Colonic mucosa (tissue), 4 donors: ENCODE results near the gene PANX2. TPM values are rescaled to one million over a fixed set of nuclear protein-coding genes. Genes with fewer than 3 reads are reported as not detected.

ENCODE experiments used
- DNase-seq: peaks from one replicate; pipeline ENCODE4 v3.0.0-alpha.2; 2020
- H3K27ac ChIP-seq: fragments of 200-600 bp; one replicate; pipeline ENCODE4 v1.8.0; 2021
- H3K27me3 ChIP-seq: fragments of 200-600 bp; one replicate; pipeline ENCODE4 v1.8.0; 2021
- H3K36me3 ChIP-seq: fragments of 200-600 bp; one replicate; pipeline ENCODE4 v1.8.0; 2021
- H3K4me1 ChIP-seq: fragments of 200-600 bp; one replicate; pipeline ENCODE4 v1.8.0; 2021; ENCODE audit warnings: mild to moderate bottlenecking
- H3K4me3 ChIP-seq: fragments of 200-600 bp; one replicate; pipeline ENCODE4 v1.8.0; 2021
- H3K9ac ChIP-seq, 2 donors: one replicate each; pipeline ENCODE4 v1.7.0; 2013; ENCODE audit warnings: control low read depth in 2 of 2, low read depth in 2 of 2, low read length in 2 of 2
- H3K9me3 ChIP-seq: fragments of 200-600 bp; one replicate; pipeline ENCODE4 v1.8.0; 2021
- intact Hi-C: fragments of 100-400 bp; cut with DNase I; formaldehyde crosslinking; loops from one replicate; pipeline ENCODE4 v1.14.1; 2022
- total RNA-seq, 2 donors: library from RNA; stranded (reverse); fragmentation: NEBNext Ultra II Directional in 1 of 2; extraction: Animal tissue kit (Norgen Biotek cat#: 25700) in 1 of 2; gene quantifications; one replicate each; pipeline ENCODE4 v1.2.1, GENCODE V29; 2021
- TF ChIP-seq, protein P1 (sequence below): fragments of 200-600 bp; IDR thresholded peaks from one replicate; pipeline ENCODE4 v1.8.0; 2022; ENCODE audit warnings: antibody characterized with exemption, mild to moderate bottlenecking
- donor health status: healthy.
- donor health status: DM: no; HTN: no; CAD: no.
- donor health status: DM: no; HTN: no; CAD: no.

Gene PANX2
- total RNA-seq, 2 donors from 2014 or later: not detected

DNA sequence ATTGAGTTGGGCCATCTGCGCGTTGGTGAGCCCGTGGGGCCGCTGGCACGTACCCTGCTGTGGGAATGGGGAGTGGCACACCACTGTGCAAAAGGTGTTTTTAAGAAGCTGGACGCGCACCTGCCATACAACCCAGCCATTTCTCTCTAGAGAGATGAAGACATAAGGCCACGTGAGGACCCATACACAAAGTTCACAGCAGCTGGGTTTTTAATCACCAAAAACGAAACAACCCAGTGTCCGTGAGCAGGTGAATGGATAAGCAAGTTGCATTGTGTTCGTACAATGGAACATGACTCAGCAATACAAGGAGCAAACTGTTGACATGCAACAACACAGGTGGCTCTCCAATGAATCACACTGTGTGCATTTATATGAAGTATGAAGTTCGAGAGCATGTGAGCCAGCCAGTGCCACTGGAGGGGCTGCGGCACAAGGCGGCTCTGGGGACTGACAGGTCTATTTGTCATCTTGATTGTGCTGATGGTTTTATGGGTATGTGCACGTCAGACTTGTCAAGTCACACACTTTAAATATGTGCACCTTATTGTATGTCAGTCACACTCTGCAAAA, 30.6 kb upstream of the PANX2 start:
- no peak for DNase-seq
- Histone ChIP-seq H3K9ac (no peak overlapping the region), H3K27ac (no peak overlapping the region), H3K4me1 (no peaks in the 10 kb centered on the region), H3K27me3 (no peaks in the 10 kb centered on the region), H3K36me3 (no peaks in the 10 kb centered on the region), H3K9me3 (no peaks in the 10 kb centered on the region), H3K4me3 (no peak overlapping the region)
- TF ChIP-seq, protein P1, sequence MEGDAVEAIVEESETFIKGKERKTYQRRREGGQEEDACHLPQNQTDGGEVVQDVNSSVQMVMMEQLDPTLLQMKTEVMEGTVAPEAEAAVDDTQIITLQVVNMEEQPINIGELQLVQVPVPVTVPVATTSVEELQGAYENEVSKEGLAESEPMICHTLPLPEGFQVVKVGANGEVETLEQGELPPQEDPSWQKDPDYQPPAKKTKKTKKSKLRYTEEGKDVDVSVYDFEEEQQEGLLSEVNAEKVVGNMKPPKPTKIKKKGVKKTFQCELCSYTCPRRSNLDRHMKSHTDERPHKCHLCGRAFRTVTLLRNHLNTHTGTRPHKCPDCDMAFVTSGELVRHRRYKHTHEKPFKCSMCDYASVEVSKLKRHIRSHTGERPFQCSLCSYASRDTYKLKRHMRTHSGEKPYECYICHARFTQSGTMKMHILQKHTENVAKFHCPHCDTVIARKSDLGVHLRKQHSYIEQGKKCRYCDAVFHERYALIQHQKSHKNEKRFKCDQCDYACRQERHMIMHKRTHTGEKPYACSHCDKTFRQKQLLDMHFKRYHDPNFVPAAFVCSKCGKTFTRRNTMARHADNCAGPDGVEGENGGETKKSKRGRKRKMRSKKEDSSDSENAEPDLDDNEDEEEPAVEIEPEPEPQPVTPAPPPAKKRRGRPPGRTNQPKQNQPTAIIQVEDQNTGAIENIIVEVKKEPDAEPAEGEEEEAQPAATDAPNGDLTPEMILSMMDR: no peak
- intact Hi-C loops: loop anchor here (10.0 kb wide), 1 partner anchor 215 kb away; no protein-coding TSS in a partner anchor

GRCh38 chr22:50140615-50141014, 29.9 kb upstream of the PANX2 start:
- TF ChIP-seq, protein P1: no peak
- DNase-seq: no peak
- intact Hi-C loops: loop anchor here (10.0 kb wide), 1 partner anchor 216 kb away; no protein-coding TSS in a partner anchor

DNA sequence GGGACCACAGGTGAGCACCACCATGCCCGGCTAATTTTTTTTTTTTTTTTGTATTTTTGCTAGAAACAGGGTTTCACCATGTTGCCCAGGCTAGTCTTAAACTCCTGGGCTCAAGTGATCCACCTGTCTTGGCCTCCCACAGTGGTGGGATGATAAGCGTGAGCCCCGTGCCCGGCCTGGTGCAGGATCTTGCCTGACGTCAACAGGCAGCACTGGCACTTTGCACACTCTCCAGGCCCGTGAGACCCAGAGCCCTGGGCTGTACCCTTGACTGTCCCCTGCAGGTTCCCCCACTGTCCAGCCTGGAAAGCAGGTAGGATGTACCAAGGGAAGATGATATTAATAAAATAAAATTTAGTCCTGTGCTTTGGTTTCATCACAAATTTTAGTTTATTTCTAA, 29.1 kb upstream of the PANX2 start:
- intact Hi-C loops: loop anchor here (10.0 kb wide), 1 partner anchor 217 kb away; no protein-coding TSS in a partner anchor
- H3K9me3 ChIP-seq: no peaks in the 10 kb centered on the region
- H3K4me3 ChIP-seq: no peak overlapping the region
- H3K27ac ChIP-seq: no peak overlapping the region
- TF ChIP-seq, protein P1: no peak
- no peak for DNase-seq
- H3K4me1 ChIP-seq: no peaks in the 10 kb centered on the region
- no peaks in the 10 kb centered on the region for H3K27me3 ChIP-seq
- no peak overlapping the region for H3K9ac ChIP-seq
- no peaks in the 10 kb centered on the region for H3K36me3 ChIP-seq

More at GRCh38 chr22:50140615-50141014, 29.9 kb upstream of the PANX2 start:
- no peaks in the 10 kb centered on the region for H3K4me1 ChIP-seq
- H3K9me3 ChIP-seq: no peaks in the 10 kb centered on the region
- no peak overlapping the region for H3K9ac ChIP-seq
- H3K27me3 ChIP-seq: no peaks in the 10 kb centered on the region
- H3K27ac ChIP-seq: no peak overlapping the region
- no peaks in the 10 kb centered on the region for H3K36me3 ChIP-seq
- no peak overlapping the region for H3K4me3 ChIP-seq

GRCh38 chr22:50141891-50142363, 28.6 kb upstream of the PANX2 start:
- Histone ChIP-seq H3K36me3 (no peaks in the 10 kb centered on the region), H3K9me3 (no peaks in the 10 kb centered on the region), H3K4me3 (no peak overlapping the region), H3K4me1 (no peaks in the 10 kb centered on the region), H3K9ac (no peak overlapping the region), H3K27ac (no peak overlapping the region), H3K27me3 (no peaks in the 10 kb centered on the region)
- intact Hi-C loops: loop anchor here (10.0 kb wide), 1 partner anchor 217 kb away; no protein-coding TSS in a partner anchor
- TF ChIP-seq, protein P1: no peak
- DNase-seq: no peak

GRCh38 chr22:50143096-50143495, 27.4 kb upstream of the PANX2 start:
- Histone ChIP-seq H3K4me1 (no peaks in the 10 kb centered on the region), H3K27ac (no peak overlapping the region), H3K4me3 (no peak overlapping the region), H3K9ac (no peak overlapping the region), H3K9me3 (no peaks in the 10 kb centered on the region), H3K36me3 (no peaks in the 10 kb centered on the region), H3K27me3 (no peaks in the 10 kb centered on the region)
- intact Hi-C loops: loop anchor here (10.0 kb wide), 1 partner anchor 218 kb away; no protein-coding TSS in a partner anchor
- DNase-seq: no peak
- TF ChIP-seq, protein P1: no peak
